GM12878 (cell line): Measurements from ENCODE around the gene FHL3.

Experiments used
- ATF7 ChIP-seq: fragments of 450-650 bp; IDR thresholded peaks from 2 replicates; pipeline ENCODE4 v1.6.1; 2016; ENCODE audit warnings: low read depth, mild to moderate bottlenecking
- CHD2 ChIP-seq: IDR thresholded peaks from 2 replicates; pipeline ENCODE4 v1.6.1; 2011; ENCODE audit warnings: low read depth, low read length, improper control_type of control experiment, borderline replicate concordance
- EGR1 ChIP-seq, 2 experiments: IDR thresholded peaks; 1 replicate in 1 of 2; 2 replicates in 1 of 2; pipeline ENCODE4 v1.6.1; 2011 to 2012; ENCODE audit warnings: low read depth in 2 of 2, low read length in 2 of 2, borderline replicate concordance in 1 of 2, mild to moderate bottlenecking in 1 of 2, moderate library complexity in 1 of 2
- EZH2 ChIP-seq: IDR thresholded peaks from 2 replicates; pipeline ENCODE4 v1.6.1; 2012; ENCODE audit warnings: low read depth, mild to moderate bottlenecking, control low read depth, inconsistent platforms, low read length, borderline replicate concordance; ENCODE audit not compliant: control insufficient read depth
- GABPA ChIP-seq: IDR thresholded peaks from 2 replicates; pipeline ENCODE4 v1.6.1; 2014; ENCODE audit warnings: antibody characterized with exemption, low read depth, mild to moderate bottlenecking, inconsistent platforms
- SP1 ChIP-seq: IDR thresholded peaks from one replicate; pipeline ENCODE4 v1.6.1; 2011; ENCODE audit warnings: low read depth, low read length
- TF ChIP-seq, protein P1 (sequence below), 3 experiments: IDR thresholded peaks in 2 of 3; conservative IDR thresholded peaks in 1 of 3; 2 replicates each; pipeline ENCODE4 v1.5.1; 2011; ENCODE audit warnings: low read depth in 3 of 3, low read length in 3 of 3, mild to moderate bottlenecking in 3 of 3, control low read depth in 2 of 3, moderate library complexity in 2 of 3, inconsistent platforms in 1 of 3, mixed read lengths in 1 of 3; ENCODE audit not compliant: control insufficient read depth in 2 of 3, insufficient read depth in 1 of 3; ENCODE audit errors: extremely low read depth in 1 of 3
- TF ChIP-seq, protein P2 (sequence below): fragments of 450-650 bp; IDR thresholded peaks from 2 replicates; pipeline ENCODE4 v1.6.1; 2018; ENCODE audit warnings: borderline replicate concordance, mild to moderate bottlenecking; ENCODE audit not compliant: partially characterized antibody
- TF ChIP-seq, protein P3 (sequence below): IDR thresholded peaks from 2 replicates; pipeline ENCODE4 v1.6.1; 2012; ENCODE audit warnings: low read depth, low read length, improper control_type of control experiment

DNA sequence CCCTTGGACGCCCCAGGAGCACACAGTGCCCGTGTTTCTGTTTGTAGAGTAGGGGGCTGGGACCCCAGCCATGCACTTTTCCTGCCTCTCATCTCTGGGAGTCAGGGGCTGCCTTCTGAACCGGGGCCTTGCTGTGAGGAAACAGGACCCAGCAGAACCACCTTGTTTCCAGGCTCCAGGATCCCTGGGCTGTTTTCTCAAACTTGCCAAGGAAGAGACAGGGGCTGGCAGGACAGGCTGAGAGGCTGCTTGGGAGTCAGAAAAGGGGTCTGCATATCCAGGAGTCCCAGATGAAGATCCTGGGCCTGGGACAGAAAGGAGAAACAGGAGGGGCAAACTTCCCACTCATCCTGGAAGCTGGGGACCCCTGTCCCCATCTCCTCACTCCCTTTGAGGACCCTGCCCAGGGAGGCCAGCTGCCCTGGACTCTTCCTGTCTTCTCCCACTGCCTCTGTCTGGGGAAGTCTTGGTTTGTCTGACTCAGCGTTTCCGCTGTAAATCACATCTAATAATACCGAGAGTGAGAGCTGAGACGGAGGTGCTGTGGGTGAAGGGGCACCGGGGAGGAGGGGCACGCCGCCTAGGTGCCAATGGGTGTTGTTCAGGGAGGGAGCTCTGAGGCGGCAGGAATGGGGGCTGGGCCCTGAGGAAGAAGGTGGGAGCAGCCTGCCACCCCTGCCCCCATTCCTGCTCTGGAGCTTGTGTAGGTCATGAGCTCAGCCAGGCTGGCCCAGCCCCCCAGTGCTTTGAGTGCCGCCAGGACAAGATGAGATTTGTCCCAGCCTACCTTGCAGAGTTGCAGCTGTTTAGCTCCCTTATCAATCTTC is 24.6 kb upstream of the FHL3 start:
- TF ChIP-seq, protein P1, sequence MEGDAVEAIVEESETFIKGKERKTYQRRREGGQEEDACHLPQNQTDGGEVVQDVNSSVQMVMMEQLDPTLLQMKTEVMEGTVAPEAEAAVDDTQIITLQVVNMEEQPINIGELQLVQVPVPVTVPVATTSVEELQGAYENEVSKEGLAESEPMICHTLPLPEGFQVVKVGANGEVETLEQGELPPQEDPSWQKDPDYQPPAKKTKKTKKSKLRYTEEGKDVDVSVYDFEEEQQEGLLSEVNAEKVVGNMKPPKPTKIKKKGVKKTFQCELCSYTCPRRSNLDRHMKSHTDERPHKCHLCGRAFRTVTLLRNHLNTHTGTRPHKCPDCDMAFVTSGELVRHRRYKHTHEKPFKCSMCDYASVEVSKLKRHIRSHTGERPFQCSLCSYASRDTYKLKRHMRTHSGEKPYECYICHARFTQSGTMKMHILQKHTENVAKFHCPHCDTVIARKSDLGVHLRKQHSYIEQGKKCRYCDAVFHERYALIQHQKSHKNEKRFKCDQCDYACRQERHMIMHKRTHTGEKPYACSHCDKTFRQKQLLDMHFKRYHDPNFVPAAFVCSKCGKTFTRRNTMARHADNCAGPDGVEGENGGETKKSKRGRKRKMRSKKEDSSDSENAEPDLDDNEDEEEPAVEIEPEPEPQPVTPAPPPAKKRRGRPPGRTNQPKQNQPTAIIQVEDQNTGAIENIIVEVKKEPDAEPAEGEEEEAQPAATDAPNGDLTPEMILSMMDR (IDR thresholded peaks at IDR 0.05 in 2 of 3, conservative IDR thresholded peaks at IDR 0.05 in 1 of 3; ENCODE audit: control insufficient read depth in 2 of 3, extremely low read depth in 1 of 3, insufficient read depth in 1 of 3, low read depth in 3 of 3, low read length in 3 of 3), result no peak
- TF ChIP-seq CHD2 (peak; percentile 81), SP1 (no peak), EGR1 (IDR thresholded peaks at IDR 0.05; ENCODE audit: borderline replicate concordance in 1 of 2, low read depth in 2 of 2, low read length in 2 of 2) (0 out of 3 replicates have a peak, but pooled peaks of 1 of the 2 experiments have one; percentile 15), GABPA (no peak), ATF7 (peak; percentile 74), EZH2 (no peak)
- TF ChIP-seq, protein P2, sequence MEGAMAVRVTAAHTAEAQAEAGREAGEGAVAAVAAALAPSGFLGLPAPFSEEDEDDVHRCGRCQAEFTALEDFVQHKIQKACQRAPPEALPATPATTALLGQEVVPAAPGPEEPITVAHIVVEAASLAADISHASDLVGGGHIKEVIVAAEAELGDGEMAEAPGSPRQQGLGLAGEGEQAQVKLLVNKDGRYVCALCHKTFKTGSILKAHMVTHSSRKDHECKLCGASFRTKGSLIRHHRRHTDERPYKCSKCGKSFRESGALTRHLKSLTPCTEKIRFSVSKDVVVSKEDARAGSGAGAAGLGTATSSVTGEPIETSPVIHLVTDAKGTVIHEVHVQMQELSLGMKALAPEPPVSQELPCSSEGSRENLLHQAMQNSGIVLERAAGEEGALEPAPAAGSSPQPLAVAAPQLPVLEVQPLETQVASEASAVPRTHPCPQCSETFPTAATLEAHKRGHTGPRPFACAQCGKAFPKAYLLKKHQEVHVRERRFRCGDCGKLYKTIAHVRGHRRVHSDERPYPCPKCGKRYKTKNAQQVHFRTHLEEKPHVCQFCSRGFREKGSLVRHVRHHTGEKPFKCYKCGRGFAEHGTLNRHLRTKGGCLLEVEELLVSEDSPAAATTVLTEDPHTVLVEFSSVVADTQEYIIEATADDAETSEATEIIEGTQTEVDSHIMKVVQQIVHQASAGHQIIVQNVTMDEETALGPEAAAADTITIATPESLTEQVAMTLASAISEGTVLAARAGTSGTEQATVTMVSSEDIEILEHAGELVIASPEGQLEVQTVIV, result no peak
- TF ChIP-seq, protein P3, sequence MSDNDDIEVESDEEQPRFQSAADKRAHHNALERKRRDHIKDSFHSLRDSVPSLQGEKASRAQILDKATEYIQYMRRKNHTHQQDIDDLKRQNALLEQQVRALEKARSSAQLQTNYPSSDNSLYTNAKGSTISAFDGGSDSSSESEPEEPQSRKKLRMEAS, result no peak
